SK-N-SH (cell line): ENCODE measurements around the gene KPTN.

Experiments used
- CHD2 ChIP-seq: fragments of 150-350 bp; IDR thresholded peaks from 2 replicates; pipeline ENCODE4 v1.6.1; 2018; ENCODE audit warnings: low read length; ENCODE audit not compliant: partially characterized antibody
- EP300 ChIP-seq, 2 experiments: IDR thresholded peaks; 2 replicates each; pipeline versions ENCODE4 v1.4.0 to v1.6.1; 2012; ENCODE audit warnings: borderline replicate concordance in 1 of 2, low read depth in 1 of 2, low read length in 1 of 2
- JUND ChIP-seq: IDR thresholded peaks from 2 replicates; pipeline ENCODE4 v1.4.0; 2012
- MEF2A ChIP-seq: IDR thresholded peaks from 2 replicates; pipeline ENCODE4 v1.4.0; 2012; ENCODE audit warnings: low read depth, borderline replicate concordance
- NFIC ChIP-seq: IDR thresholded peaks from 2 replicates; pipeline ENCODE4 v1.4.0; 2012; ENCODE audit warnings: borderline replicate concordance
- POLR2AphosphoS5 ChIP-seq: IDR thresholded peaks from 2 replicates; pipeline ENCODE4 v1.6.1; 2012; ENCODE audit warnings: low read depth, low read length
- TF ChIP-seq, protein P1 (sequence below): fragments of 200-600 bp; sonication (generic); IDR thresholded peaks from 2 replicates; pipeline ENCODE4 v1.6.1; 2017; ENCODE audit warnings: antibody characterized with exemption, mild to moderate bottlenecking, moderate library complexity
- TF ChIP-seq, protein P2 (sequence below): IDR thresholded peaks from 2 replicates; pipeline ENCODE4 v1.4.0; 2012; ENCODE audit warnings: low read depth, borderline replicate concordance
- TF ChIP-seq, protein P3 (sequence below): fragments of 150-350 bp; IDR thresholded peaks from 2 replicates; pipeline ENCODE4 v1.6.1; 2017; ENCODE audit warnings: antibody characterized with exemption, low read length, low read depth, borderline replicate concordance

DNA sequence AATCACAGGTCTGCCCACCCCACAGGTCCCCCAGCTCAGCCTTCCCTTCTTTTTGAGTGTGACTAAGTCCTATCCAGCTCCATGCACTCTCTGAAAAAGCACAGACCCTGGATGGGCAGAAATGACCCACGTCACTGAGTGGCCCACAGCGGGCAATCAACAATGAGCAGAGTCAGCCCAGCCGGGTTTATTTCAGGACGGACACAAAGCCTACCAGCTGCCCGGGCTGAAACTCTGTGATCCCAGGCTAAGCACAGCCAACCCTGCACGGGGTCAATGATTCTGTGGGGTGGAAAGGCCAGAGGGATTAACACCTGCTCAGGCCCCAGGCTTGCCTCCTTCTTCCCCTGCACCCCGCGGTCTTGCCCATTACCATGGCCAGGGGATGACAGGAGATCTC lies 22.4 kb upstream of the KPTN start:
- TF ChIP-seq, protein P1, sequence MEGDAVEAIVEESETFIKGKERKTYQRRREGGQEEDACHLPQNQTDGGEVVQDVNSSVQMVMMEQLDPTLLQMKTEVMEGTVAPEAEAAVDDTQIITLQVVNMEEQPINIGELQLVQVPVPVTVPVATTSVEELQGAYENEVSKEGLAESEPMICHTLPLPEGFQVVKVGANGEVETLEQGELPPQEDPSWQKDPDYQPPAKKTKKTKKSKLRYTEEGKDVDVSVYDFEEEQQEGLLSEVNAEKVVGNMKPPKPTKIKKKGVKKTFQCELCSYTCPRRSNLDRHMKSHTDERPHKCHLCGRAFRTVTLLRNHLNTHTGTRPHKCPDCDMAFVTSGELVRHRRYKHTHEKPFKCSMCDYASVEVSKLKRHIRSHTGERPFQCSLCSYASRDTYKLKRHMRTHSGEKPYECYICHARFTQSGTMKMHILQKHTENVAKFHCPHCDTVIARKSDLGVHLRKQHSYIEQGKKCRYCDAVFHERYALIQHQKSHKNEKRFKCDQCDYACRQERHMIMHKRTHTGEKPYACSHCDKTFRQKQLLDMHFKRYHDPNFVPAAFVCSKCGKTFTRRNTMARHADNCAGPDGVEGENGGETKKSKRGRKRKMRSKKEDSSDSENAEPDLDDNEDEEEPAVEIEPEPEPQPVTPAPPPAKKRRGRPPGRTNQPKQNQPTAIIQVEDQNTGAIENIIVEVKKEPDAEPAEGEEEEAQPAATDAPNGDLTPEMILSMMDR = no peak
- no peak for TF ChIP-seq POLR2AphosphoS5
- TF ChIP-seq EP300 (IDR thresholded peaks at IDR 0.05; ENCODE audit: borderline replicate concordance in 1 of 2, low read depth in 1 of 2, low read length in 1 of 2) = no peak
- TF ChIP-seq CHD2 = no peak
- no peak for TF ChIP-seq MEF2A
- TF ChIP-seq JUND = no peak
- TF ChIP-seq, protein P2, sequence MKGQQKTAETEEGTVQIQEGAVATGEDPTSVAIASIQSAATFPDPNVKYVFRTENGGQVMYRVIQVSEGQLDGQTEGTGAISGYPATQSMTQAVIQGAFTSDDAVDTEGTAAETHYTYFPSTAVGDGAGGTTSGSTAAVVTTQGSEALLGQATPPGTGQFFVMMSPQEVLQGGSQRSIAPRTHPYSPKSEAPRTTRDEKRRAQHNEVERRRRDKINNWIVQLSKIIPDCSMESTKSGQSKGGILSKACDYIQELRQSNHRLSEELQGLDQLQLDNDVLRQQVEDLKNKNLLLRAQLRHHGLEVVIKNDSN = no peak
- no peak for TF ChIP-seq NFIC
- TF ChIP-seq, protein P3, sequence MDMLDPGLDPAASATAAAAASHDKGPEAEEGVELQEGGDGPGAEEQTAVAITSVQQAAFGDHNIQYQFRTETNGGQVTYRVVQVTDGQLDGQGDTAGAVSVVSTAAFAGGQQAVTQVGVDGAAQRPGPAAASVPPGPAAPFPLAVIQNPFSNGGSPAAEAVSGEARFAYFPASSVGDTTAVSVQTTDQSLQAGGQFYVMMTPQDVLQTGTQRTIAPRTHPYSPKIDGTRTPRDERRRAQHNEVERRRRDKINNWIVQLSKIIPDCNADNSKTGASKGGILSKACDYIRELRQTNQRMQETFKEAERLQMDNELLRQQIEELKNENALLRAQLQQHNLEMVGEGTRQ = no peak
